MM.1S (cell line): ENCODE measurements around the gene TMEM190.

ENCODE experiments used
- DNase-seq: peaks from one replicate; pipeline ENCODE4 v3.0.0-alpha.2; 2015
- H2AFZ ChIP-seq: fragments of 300-600 bp; sonication (generic); 2 replicates; pipeline ENCODE4 v1.6.0; 2016; ENCODE audit warnings: antibody characterized with exemption, low read length
- H3F3A ChIP-seq: fragments of 300-600 bp; sonication (generic); 2 replicates; pipeline ENCODE4 v1.6.1; 2016; ENCODE audit warnings: mild to moderate bottlenecking, antibody characterized with exemption, low read length, moderate library complexity, mixed read lengths; ENCODE audit not compliant: insufficient read depth
- H3K27ac ChIP-seq: fragments of 300-600 bp; sonication (generic); 2 replicates; pipeline ENCODE4 v1.5.1; 2016; ENCODE audit warnings: mild to moderate bottlenecking, low read length
- H3K27me3 ChIP-seq: fragments of 300-600 bp; sonication (generic); replicated peaks from 2 replicates; pipeline ENCODE4 v1.6.0; 2016; ENCODE audit warnings: low read length; ENCODE audit not compliant: insufficient read depth
- H3K36me3 ChIP-seq: fragments of 300-600 bp; sonication (generic); replicated peaks from 2 replicates; pipeline ENCODE4 v1.6.1; 2016; ENCODE audit warnings: mild to moderate bottlenecking, low read length, mixed read lengths; ENCODE audit not compliant: insufficient read depth
- H3K4me1 ChIP-seq: fragments of 300-600 bp; sonication (generic); 2 replicates; pipeline ENCODE4 v1.6.1; 2016; ENCODE audit warnings: low read length, mixed read lengths
- H3K4me2 ChIP-seq: fragments of 300-600 bp; sonication (generic); 2 replicates; pipeline ENCODE4 v1.6.0; 2016; ENCODE audit warnings: low read depth, low read length
- H3K4me3 ChIP-seq: fragments of 300-600 bp; sonication (generic); 2 replicates; pipeline ENCODE4 v1.5.1; 2016; ENCODE audit warnings: low read length, mixed read lengths
- H3K79me2 ChIP-seq: fragments of 300-600 bp; sonication (generic); 2 replicates; pipeline ENCODE4 v1.6.1; 2016; ENCODE audit warnings: mixed run types, low read length, mixed read lengths
- H3K9ac ChIP-seq: fragments of 300-600 bp; sonication (generic); 2 replicates; pipeline ENCODE4 v1.6.1; 2016; ENCODE audit warnings: low read length, mixed read lengths
- H3K9me2 ChIP-seq: fragments of 300-600 bp; sonication (generic); replicated peaks from 2 replicates; pipeline ENCODE4 v1.6.1; 2016; ENCODE audit warnings: mild to moderate bottlenecking, low read length, mixed read lengths; ENCODE audit not compliant: insufficient read depth
- H3K9me3 ChIP-seq: fragments of 300-600 bp; sonication (generic); replicated peaks from 2 replicates; pipeline ENCODE4 v1.6.1; 2016; ENCODE audit warnings: mild to moderate bottlenecking, low read length, mixed read lengths; ENCODE audit not compliant: insufficient read depth
- H4K20me1 ChIP-seq: fragments of 300-600 bp; sonication (generic); 2 replicates; pipeline ENCODE4 v1.6.1; 2016; ENCODE audit warnings: mild to moderate bottlenecking, low read length, moderate library complexity, mixed read lengths; ENCODE audit not compliant: insufficient read depth
- EZH2 ChIP-seq: fragments of 300-600 bp; sonication (generic); optimal IDR thresholded peaks from 2 replicates; pipeline ENCODE3; 2017; ENCODE audit warnings: low read depth, mild to moderate bottlenecking, antibody characterized with exemption, low read length, mixed read lengths
- EZH2phosphoT487 ChIP-seq: fragments of 300-600 bp; sonication (generic); IDR thresholded peaks from 2 replicates; pipeline ENCODE4 v1.6.1; 2018; ENCODE audit warnings: antibody characterized with exemption, low read length
- TF ChIP-seq, protein P1 (sequence below): fragments of 300-600 bp; sonication (generic); IDR thresholded peaks from 2 replicates; pipeline ENCODE4 v1.5.1; 2016; ENCODE audit warnings: antibody characterized with exemption, low read length, mixed read lengths

The TMEM190 gene

GRCh38 chr19:55353356-55353802 is 23.2 kb upstream of the TMEM190 start:
- Histone ChIP-seq H3K4me3 (peak overlapping the region; percentile 34; the same call in 1 of the 2 replicates), H3F3A (no peaks in the 10 kb centered on the region; the same call in 1 of the 2 replicates), H3K4me1 (no peaks in the 10 kb centered on the region), H3K9ac (no peak overlapping the region), H3K27me3 (peaks cover 66% of the 10 kb centered on the region), H3K36me3 (no peaks in the 10 kb centered on the region), H3K4me2 (peak overlapping the region; percentile 60), H3K27ac (no peak overlapping the region), H3K9me3 (no peaks in the 10 kb centered on the region), H2AFZ (0 out of 2 replicates have a peak overlapping the region, but pooled peaks have one; percentile 4), H3K9me2 (no peaks in the 10 kb centered on the region), H3K79me2 (no peaks in the 10 kb centered on the region), H4K20me1 (no peaks in the 10 kb centered on the region)
- TF ChIP-seq EZH2phosphoT487 = no peak
- peak; percentile 55 for TF ChIP-seq EZH2
- TF ChIP-seq, protein P1, sequence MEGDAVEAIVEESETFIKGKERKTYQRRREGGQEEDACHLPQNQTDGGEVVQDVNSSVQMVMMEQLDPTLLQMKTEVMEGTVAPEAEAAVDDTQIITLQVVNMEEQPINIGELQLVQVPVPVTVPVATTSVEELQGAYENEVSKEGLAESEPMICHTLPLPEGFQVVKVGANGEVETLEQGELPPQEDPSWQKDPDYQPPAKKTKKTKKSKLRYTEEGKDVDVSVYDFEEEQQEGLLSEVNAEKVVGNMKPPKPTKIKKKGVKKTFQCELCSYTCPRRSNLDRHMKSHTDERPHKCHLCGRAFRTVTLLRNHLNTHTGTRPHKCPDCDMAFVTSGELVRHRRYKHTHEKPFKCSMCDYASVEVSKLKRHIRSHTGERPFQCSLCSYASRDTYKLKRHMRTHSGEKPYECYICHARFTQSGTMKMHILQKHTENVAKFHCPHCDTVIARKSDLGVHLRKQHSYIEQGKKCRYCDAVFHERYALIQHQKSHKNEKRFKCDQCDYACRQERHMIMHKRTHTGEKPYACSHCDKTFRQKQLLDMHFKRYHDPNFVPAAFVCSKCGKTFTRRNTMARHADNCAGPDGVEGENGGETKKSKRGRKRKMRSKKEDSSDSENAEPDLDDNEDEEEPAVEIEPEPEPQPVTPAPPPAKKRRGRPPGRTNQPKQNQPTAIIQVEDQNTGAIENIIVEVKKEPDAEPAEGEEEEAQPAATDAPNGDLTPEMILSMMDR = no peak
- no peak for DNase-seq

GRCh38 chr19:55353803-55354697 is 22.6 kb upstream of the TMEM190 start:
- H3K4me3 ChIP-seq = peak overlapping the region; percentile 34; the same call in 1 of the 2 replicates
- TF ChIP-seq EZH2 (no peak), EZH2phosphoT487 (no peak)
- TF ChIP-seq, protein P1 = no peak
- H3K9me3 ChIP-seq = no peaks in the 10 kb centered on the region
- no peaks in the 10 kb centered on the region; the same call in 1 of the 2 replicates for H3F3A ChIP-seq
- H3K79me2 ChIP-seq = no peaks in the 10 kb centered on the region
- H3K27ac ChIP-seq = no peak overlapping the region
- H3K4me2 ChIP-seq = peak overlapping the region; percentile 60
- H3K9me2 ChIP-seq = no peaks in the 10 kb centered on the region
- H3K36me3 ChIP-seq = no peaks in the 10 kb centered on the region
- H4K20me1 ChIP-seq = no peaks in the 10 kb centered on the region
- peak overlapping the region; percentile 4; the same call in 1 of the 2 replicates for H2AFZ ChIP-seq
- no peaks in the 10 kb centered on the region for H3K4me1 ChIP-seq
- H3K9ac ChIP-seq = no peak overlapping the region
- no peak for DNase-seq
- peaks cover 66% of the 10 kb centered on the region for H3K27me3 ChIP-seq

GRCh38 chr19:55354698-55355212 is 21.9 kb upstream of the TMEM190 start, which contains the start of gene COX6B2:
Gene COX6B2 (minus strand): TSS chr19:55354719. CDS start chr19:55354521, 198 bp downstream.
- peak within 1 kb of the TSS; percentile 4; the same call in 1 of the 2 replicates for H2AFZ ChIP-seq

More at GRCh38 chr19:55354698-55355212, 21.9 kb upstream of the TMEM190 start, which contains the start of gene COX6B2:
- no peaks in the 10 kb centered on the region; the same call in 1 of the 2 replicates for H3F3A ChIP-seq
- H3K4me3 ChIP-seq = peak within 1 kb of the TSS; percentile 34; the same call in 1 of the 2 replicates
- no peak within 1 kb of the TSS for H3K27ac ChIP-seq
- no peaks in the 10 kb centered on the region for H3K9me2 ChIP-seq
- H3K36me3 ChIP-seq = no peaks in the 10 kb centered on the region
- DNase-seq = no peak
- peaks cover 5% of the 10 kb centered on the region for H3K4me1 ChIP-seq
- TF ChIP-seq EZH2 = no peak
- TF ChIP-seq, protein P1 = no peak
- TF ChIP-seq EZH2phosphoT487 = no peak
- H4K20me1 ChIP-seq = no peaks in the 10 kb centered on the region
- H3K4me2 ChIP-seq = peak within 1 kb of the TSS; percentile 60
- peaks cover 66% of the 10 kb centered on the region for H3K27me3 ChIP-seq
- no peaks in the 10 kb centered on the region for H3K9me3 ChIP-seq
- no peaks in the 10 kb centered on the region for H3K79me2 ChIP-seq
- no peak within 1 kb of the TSS for H3K9ac ChIP-seq
